Heart left ventricle (tissue), 13 donors: Measurements from ENCODE around the gene EHF.

Experiments
- CTCF ChIP-seq, 12 donors: fragments of 200-600 bp; sonication (generic) in 4 of 12; IDR thresholded peaks; one replicate each; pipeline versions ENCODE4 v1.5.0 to v1.8.0; 2018 to 2022; ENCODE audit warnings: antibody characterized with exemption in 12 of 12, mild to moderate bottlenecking in 5 of 12
- POLR2A ChIP-seq, 2 donors: fragments of 450-650 bp; IDR thresholded peaks; one replicate each; pipeline ENCODE4 v1.6.1; 2017; ENCODE audit warnings: antibody characterized with exemption in 2 of 2, mild to moderate bottlenecking in 2 of 2, moderate library complexity in 2 of 2
- donor health status: ischemic (EF 13 %, LVEDD 7.1; RV severe dilation, severe dysfunction).
- donor health status: DM: no; HTN: yes; CAD: no.
- donor health status: DM: no; HTN: no; CAD: no.
- donor health status: ischemic (EF 25% LVEDD 6.9; RV normal size, moderate dysfunction).
- donor health status: ischemic (EF 25% LVEDD 5.7; RV mildly dilated, moderate dysfunction).
- donor health status: ischemic (EF 35%, LVEDD 5.7; RV mildly dilated, moderate dysfunction).
- donor health status: nonischemic (EF 11% LVEDD 7.7; RV severe dilation, severe dysfunction).
- donor health status: DM: yes; HTN: yes; CAD: no.
- donor health status: PGD.
- donor health status: ischemic (EF 29% LVEDD 5.4; RV normal size, mild dysfunction).
- donor health status: nonischemic (EF 23%, LVEDD 6.1; RV moderate dilation, normal function).

GRCh38 chr11:34602245-34602644, 18.6 kb upstream of the EHF start:
- TF ChIP-seq CTCF (IDR thresholded peaks at IDR 0.05): no peak
- TF ChIP-seq POLR2A (IDR thresholded peaks at IDR 0.05): no peak
